Chondrocyte (in vitro differentiated cells): ENCODE measurements around the gene LTB4R. TPM values are rescaled to one million over a fixed set of nuclear protein-coding genes. Genes with fewer than 3 reads are reported as not detected.

Experiments
- DNase-seq: peaks from one replicate; pipeline ENCODE4 v3.0.0; 2021; ENCODE audit warnings: mixed read lengths, low spot score
- H3K27ac Mint-ChIP-seq: one replicate; pipeline ENCODE4 v1.8.0; 2021; ENCODE audit warnings: mild to moderate bottlenecking, moderate library complexity, mixed read lengths; ENCODE audit not compliant: unreplicated experiment
- H3K27me3 Mint-ChIP-seq: 2 replicates; pipeline ENCODE4 v1.8.0; 2021; ENCODE audit warnings: low read depth, mixed read lengths
- H3K36me3 Mint-ChIP-seq: 2 replicates; pipeline ENCODE4 v1.8.0; 2021; ENCODE audit warnings: low read depth, mixed read lengths
- H3K4me1 Mint-ChIP-seq: 2 replicates; pipeline ENCODE4 v1.8.0; 2021; ENCODE audit warnings: low read depth, mild to moderate bottlenecking, mixed read lengths
- H3K4me3 Mint-ChIP-seq: one replicate; pipeline ENCODE4 v1.8.0; 2021; ENCODE audit warnings: mild to moderate bottlenecking, moderate library complexity, mixed read lengths; ENCODE audit not compliant: unreplicated experiment
- H3K9me3 Mint-ChIP-seq: 2 replicates; pipeline ENCODE4 v1.8.0; 2021; ENCODE audit warnings: low read depth, mixed read lengths
- CTCF ChIP-seq: fragments of 200-600 bp; sonication (generic); IDR thresholded peaks from 2 replicates; pipeline ENCODE4 v1.5.0; 2021; ENCODE audit warnings: antibody characterized with exemption, mild to moderate bottlenecking, moderate library complexity
- total RNA-seq: library from RNA; stranded (reverse); gene quantifications from 3 replicates; pipeline ENCODE4 v1.2.1, GENCODE V29; 2021

LTB4R gene
- total RNA-seq, 1 donor from 2014 or later, result 7.3 TPM

DNA sequence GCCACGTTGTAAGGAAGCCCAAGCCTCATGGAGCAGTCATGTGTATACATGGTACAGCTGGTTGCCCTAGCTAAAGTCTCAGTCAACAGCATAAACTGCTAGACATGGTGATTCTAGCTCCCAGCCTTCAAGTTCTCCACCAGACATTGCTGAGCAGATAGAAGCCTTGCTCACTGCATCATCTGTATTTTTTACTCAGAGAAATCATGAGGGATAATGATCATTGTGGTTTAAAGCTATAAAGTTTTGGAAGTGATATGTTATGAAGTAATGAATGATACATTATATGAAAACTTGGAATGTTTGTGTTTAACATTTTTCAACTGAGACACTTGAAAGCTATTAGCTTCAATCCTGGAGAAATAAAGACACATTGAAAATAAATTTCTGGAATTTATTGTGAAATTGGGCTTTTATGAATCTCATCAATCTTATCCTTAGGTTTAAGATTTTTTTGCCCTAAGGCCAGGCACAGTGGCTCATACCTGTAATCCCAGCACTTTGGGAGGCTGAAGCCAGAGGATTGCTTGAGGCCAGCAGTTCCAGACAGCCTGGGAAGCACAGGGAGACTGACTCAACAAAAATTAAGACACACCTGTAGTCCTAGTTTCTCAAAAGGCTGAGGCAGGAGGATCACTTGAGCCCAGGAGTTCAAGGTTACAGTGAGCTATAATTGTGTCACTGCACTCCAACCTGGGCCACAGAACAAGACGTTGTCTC is 51.1 kb downstream of the LTB4R start:
- TF ChIP-seq CTCF, result no peak
- peaks cover 15% of the 10 kb centered on the region for H3K4me1 Mint-ChIP-seq
- H3K27ac Mint-ChIP-seq, result no peak overlapping the region
- no peaks in the 10 kb centered on the region for H3K36me3 Mint-ChIP-seq
- no peak for DNase-seq
- no peaks in the 10 kb centered on the region for H3K9me3 Mint-ChIP-seq
- H3K4me3 Mint-ChIP-seq, result no peak overlapping the region
- peaks cover 2% of the 10 kb centered on the region for H3K27me3 Mint-ChIP-seq

- no peak for TF ChIP-seq CTCF
- Mint-ChIP-seq H3K9me3 (no peaks in the 10 kb centered on the region), H3K27me3 (no peaks in the 10 kb centered on the region), H3K4me3 (no peak overlapping the region), H3K27ac (no peak overlapping the region), H3K4me1 (peaks cover 21% of the 10 kb centered on the region), H3K36me3 (no peaks in the 10 kb centered on the region)
- no peak for DNase-seq
Observed at GRCh38 chr14:24363401-24363800, 52.1 kb downstream of the LTB4R start.

DNA sequence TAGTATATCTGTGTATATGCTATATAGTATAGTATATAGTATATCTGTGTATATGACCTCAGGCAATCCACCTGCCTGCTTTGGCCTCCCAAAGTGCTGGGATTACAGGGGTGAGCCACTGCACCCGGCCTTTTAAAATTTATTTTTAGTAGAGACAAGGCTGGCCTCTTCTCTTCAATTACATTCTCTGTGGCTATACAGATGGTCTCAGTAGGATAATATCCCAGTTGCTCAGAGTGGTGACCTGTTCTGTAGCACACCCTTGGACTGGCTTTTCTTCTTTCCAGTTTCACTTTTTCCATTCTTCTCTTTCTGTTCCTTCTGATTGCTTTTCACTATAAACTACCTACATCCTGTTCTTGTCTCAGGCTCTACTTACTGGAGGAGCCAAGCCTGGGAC is 53.5 kb downstream of the LTB4R start:
- H3K27ac Mint-ChIP-seq, result peak overlapping the region; percentile 1
- no peaks in the 10 kb centered on the region for H3K36me3 Mint-ChIP-seq
- no peak for DNase-seq
- H3K4me3 Mint-ChIP-seq, result no peak overlapping the region
- H3K9me3 Mint-ChIP-seq, result no peaks in the 10 kb centered on the region
- no peaks in the 10 kb centered on the region for H3K27me3 Mint-ChIP-seq
- peaks cover 25% of the 10 kb centered on the region for H3K4me1 Mint-ChIP-seq
- no peak for TF ChIP-seq CTCF

- DNase-seq, result no peak
- H3K9me3 Mint-ChIP-seq, result no peaks in the 10 kb centered on the region
- H3K27ac Mint-ChIP-seq, result peak overlapping the region; percentile 98
- no peaks in the 10 kb centered on the region for H3K27me3 Mint-ChIP-seq
- H3K4me3 Mint-ChIP-seq, result peak overlapping the region; percentile 92
- H3K36me3 Mint-ChIP-seq, result no peaks in the 10 kb centered on the region
- peaks cover 25% of the 10 kb centered on the region for H3K4me1 Mint-ChIP-seq
- TF ChIP-seq CTCF, result peak; percentile 99
Observed at GRCh38 chr14:24365600-24366412, 54.5 kb downstream of the LTB4R start.

GRCh38 chr14:24366413-24366720 is 55.1 kb downstream of the LTB4R start:
- Mint-ChIP-seq H3K4me3 (peak overlapping the region; percentile 92), H3K4me1 (peaks cover 29% of the 10 kb centered on the region), H3K27me3 (no peaks in the 10 kb centered on the region), H3K27ac (peak overlapping the region; percentile 98), H3K36me3 (no peaks in the 10 kb centered on the region), H3K9me3 (no peaks in the 10 kb centered on the region)
- DNase-seq, result no peak
- TF ChIP-seq CTCF, result no peak
